GM06990 (cell line): ENCODE data around the gene OR1K1.

Experiments
- DNase-seq: peaks from one replicate; pipeline ENCODE4 v3.0.0-alpha.2; 2011; ENCODE audit not compliant: insufficient read length; ENCODE audit errors: extremely low read depth
- H3K27me3 ChIP-seq: replicated peaks from 2 replicates; pipeline ENCODE4 v1.6.0; 2011; ENCODE audit warnings: low read length; ENCODE audit not compliant: control insufficient read depth, insufficient read depth
- H3K36me3 ChIP-seq: 2 replicates; pipeline ENCODE4 v1.5.1; 2011; ENCODE audit warnings: low read length; ENCODE audit not compliant: control insufficient read depth, insufficient read depth
- H3K4me3 ChIP-seq: replicated peaks from 2 replicates; pipeline ENCODE4 v1.5.1; 2011; ENCODE audit warnings: low read depth, mild to moderate bottlenecking, control low read depth, low read length
- CTCF ChIP-seq: IDR thresholded peaks from 2 replicates; pipeline ENCODE4 v1.5.1; 2011; ENCODE audit warnings: low read length, control low read depth, mild to moderate bottlenecking, inconsistent platforms; ENCODE audit not compliant: insufficient read depth, poor library complexity, severe bottlenecking

The OR1K1 gene

GRCh38 chr9:122789256-122790046 is 10.5 kb upstream of the OR1K1 start:
- no peak for TF ChIP-seq CTCF
- Histone ChIP-seq H3K4me3 (no peak overlapping the region), H3K36me3 (no peaks in the 10 kb centered on the region), H3K27me3 (no peaks in the 10 kb centered on the region)
- DNase-seq: no peak

DNA sequence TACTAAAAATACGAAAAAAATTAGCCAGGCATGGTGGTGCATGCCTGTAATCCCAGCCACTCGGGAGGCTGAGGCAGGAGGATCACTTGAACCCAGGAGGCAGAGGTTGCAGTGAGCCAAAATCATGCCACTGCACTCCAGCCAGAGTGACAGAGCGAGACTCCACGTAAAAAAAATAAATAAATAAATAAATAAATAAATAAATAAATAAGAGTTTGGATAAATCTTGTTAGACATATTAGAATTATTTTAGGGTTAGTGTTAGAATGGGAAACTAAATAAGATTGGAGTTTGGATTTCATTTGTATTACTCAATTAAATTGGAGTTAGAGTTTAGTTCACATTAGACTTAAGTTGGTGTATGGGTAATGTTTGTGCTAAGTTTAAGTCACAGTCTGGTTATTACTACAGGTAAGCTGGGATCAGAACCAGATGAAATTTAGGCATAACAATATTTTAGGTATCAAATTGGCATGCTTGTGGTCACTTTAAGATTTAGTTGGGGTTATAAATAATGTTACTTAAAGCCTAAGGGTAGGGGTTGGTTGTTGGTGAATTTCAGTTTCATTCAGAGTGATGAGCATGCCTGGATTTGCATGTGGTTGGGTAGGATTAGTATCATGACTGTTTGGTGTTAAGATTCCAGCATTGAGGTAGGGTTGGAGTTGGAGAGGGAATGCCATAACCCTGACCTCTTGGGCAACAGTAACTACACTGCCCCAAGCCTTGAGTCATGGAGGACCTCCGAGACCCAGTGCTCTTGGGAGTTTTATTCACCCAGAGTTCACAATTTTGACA is 7.9 kb upstream of the OR1K1 start:
- TF ChIP-seq CTCF: no peak
- H3K4me3 ChIP-seq: no peak overlapping the region
- H3K36me3 ChIP-seq: no peaks in the 10 kb centered on the region
- DNase-seq: no peak
- no peaks in the 10 kb centered on the region for H3K27me3 ChIP-seq

- no peak for DNase-seq
- no peaks in the 10 kb centered on the region for H3K27me3 ChIP-seq
- no peak overlapping the region for H3K4me3 ChIP-seq
- no peaks in the 10 kb centered on the region for H3K36me3 ChIP-seq
- TF ChIP-seq CTCF: no peak
These were observed 2.4 kb upstream of the OR1K1 start for GRCh38 chr9:122797316-122798063.

- Histone ChIP-seq H3K36me3 (no peaks in the 10 kb centered on the region), H3K4me3 (no peak overlapping the region), H3K27me3 (no peaks in the 10 kb centered on the region)
- TF ChIP-seq CTCF: no peak
- no peak for DNase-seq
These were observed 6.7 kb downstream of the OR1K1 start for GRCh38 chr9:122806661-122807060.

DNA sequence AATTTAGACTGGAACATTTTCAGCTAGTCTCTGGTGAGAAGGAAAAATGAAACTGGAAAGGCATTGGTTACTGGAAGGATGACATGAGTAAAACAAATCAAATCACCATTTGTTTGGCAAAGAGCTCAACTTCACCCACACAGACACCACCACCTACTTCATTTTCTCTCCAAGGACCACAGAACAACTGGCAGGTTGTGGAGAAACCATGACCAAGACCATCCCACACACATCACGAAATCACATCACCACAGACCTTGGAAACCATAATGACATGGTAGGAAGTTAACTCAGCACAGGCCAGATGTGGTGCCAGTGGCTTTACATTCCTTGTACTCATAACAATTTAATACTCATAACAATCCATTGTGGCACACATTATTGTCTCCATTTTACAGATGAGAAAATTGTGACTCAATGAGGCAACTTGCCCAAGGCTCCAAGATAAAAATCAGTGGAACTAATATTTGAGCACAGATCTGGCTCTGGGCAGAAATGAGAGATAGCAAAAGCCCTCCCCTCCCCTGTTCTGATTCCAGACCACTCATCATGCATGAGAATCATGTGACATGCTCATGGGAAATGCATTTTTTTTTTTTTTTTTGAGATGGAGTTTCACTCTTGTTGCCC is 7.5 kb downstream of the OR1K1 start:
- Histone ChIP-seq H3K27me3 (no peaks in the 10 kb centered on the region), H3K36me3 (no peaks in the 10 kb centered on the region), H3K4me3 (no peak overlapping the region)
- no peak for DNase-seq
- TF ChIP-seq CTCF: no peak
